ENCODE results near the gene XG.

Gene XG

GRCh38 chrX:2784026-2784425 lies 32.2 kb downstream of the XG start:
- Histone ChIP-seq H3K4me1 (ENCODE audit: insufficient read depth, low read length) (no peaks in the 10 kb centered on the region), H3K9me3 (ENCODE audit: insufficient read depth, low read length, severe bottlenecking) (no peaks in the 10 kb centered on the region), H3K4me3 (ENCODE audit: low read depth in 1 of 2, low read length in 2 of 2) (no peak overlapping the region), H3K4me2 (ENCODE audit: insufficient read depth, low read length) (no peak overlapping the region), H3K27me3 (ENCODE audit: insufficient read depth, low read length, poor library complexity) (no peaks in the 10 kb centered on the region), H2AFZ (ENCODE audit: low read depth, low read length) (no peak overlapping the region), H3K79me2 (ENCODE audit: insufficient read depth, low read length) (no peaks in the 10 kb centered on the region), H3K9ac (ENCODE audit: low read depth, low read length) (no peak overlapping the region), H3K36me3 (ENCODE audit: insufficient read depth, low read length) (no peaks in the 10 kb centered on the region), H3K27ac (ENCODE audit: low read length) (no peak overlapping the region), H4K20me1 (ENCODE audit: insufficient read depth, low read length) (no peaks in the 10 kb centered on the region)
- no peak for TF ChIP-seq EZH2 (IDR thresholded peaks at IDR 0.05; ENCODE audit: borderline replicate concordance, low read depth, low read length, severe bottlenecking)
- TF ChIP-seq, protein P1, sequence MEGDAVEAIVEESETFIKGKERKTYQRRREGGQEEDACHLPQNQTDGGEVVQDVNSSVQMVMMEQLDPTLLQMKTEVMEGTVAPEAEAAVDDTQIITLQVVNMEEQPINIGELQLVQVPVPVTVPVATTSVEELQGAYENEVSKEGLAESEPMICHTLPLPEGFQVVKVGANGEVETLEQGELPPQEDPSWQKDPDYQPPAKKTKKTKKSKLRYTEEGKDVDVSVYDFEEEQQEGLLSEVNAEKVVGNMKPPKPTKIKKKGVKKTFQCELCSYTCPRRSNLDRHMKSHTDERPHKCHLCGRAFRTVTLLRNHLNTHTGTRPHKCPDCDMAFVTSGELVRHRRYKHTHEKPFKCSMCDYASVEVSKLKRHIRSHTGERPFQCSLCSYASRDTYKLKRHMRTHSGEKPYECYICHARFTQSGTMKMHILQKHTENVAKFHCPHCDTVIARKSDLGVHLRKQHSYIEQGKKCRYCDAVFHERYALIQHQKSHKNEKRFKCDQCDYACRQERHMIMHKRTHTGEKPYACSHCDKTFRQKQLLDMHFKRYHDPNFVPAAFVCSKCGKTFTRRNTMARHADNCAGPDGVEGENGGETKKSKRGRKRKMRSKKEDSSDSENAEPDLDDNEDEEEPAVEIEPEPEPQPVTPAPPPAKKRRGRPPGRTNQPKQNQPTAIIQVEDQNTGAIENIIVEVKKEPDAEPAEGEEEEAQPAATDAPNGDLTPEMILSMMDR (IDR thresholded peaks at IDR 0.05; ENCODE audit: borderline replicate concordance, extremely low read depth, low read length, poor library complexity, severe bottlenecking) = no peak
- ATAC-seq (ENCODE audit: insufficient read depth, low read depth) (no peak), DNase-seq (no peak)

DNA sequence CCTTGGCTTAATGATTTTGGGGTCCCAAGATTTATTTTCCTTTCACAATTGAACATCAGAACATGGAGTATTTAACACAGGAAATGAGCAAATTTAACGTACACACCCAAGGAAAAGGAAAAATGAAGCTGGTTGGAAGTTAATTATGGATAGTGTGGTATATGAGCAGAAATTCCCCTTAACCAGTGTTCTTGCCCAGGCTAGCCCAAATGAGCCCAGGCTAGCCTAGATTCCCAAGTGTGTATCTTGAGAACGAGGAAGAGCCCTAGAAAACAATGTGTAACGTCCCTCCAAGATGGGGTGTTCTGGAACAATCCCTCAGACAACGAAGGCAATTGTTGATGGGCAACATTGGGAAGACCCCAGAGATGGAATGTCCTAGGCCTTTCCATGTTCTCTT lies 33.7 kb downstream of the XG start:
- H3K27me3 ChIP-seq (ENCODE audit: insufficient read depth, low read length, poor library complexity) = no peaks in the 10 kb centered on the region
- no peaks in the 10 kb centered on the region for H3K79me2 ChIP-seq (ENCODE audit: insufficient read depth, low read length)
- H2AFZ ChIP-seq (ENCODE audit: low read depth, low read length) = no peak overlapping the region
- DNase-seq (no peak), ATAC-seq (ENCODE audit: insufficient read depth, low read depth) (no peak)
- TF ChIP-seq, protein P1 (IDR thresholded peaks at IDR 0.05; ENCODE audit: borderline replicate concordance, extremely low read depth, low read length, poor library complexity, severe bottlenecking) = no peak
- TF ChIP-seq EZH2 (IDR thresholded peaks at IDR 0.05; ENCODE audit: borderline replicate concordance, low read depth, low read length, severe bottlenecking) = no peak
- H3K4me2 ChIP-seq (ENCODE audit: insufficient read depth, low read length) = no peak overlapping the region
- H3K9me3 ChIP-seq (ENCODE audit: insufficient read depth, low read length, severe bottlenecking) = no peaks in the 10 kb centered on the region
- H3K4me1 ChIP-seq (ENCODE audit: insufficient read depth, low read length) = no peaks in the 10 kb centered on the region
- H3K9ac ChIP-seq (ENCODE audit: low read depth, low read length) = no peak overlapping the region
- H4K20me1 ChIP-seq (ENCODE audit: insufficient read depth, low read length) = no peaks in the 10 kb centered on the region
- H3K36me3 ChIP-seq (ENCODE audit: insufficient read depth, low read length) = no peaks in the 10 kb centered on the region
- H3K4me3 ChIP-seq (ENCODE audit: low read depth in 1 of 2, low read length in 2 of 2) = no peak overlapping the region
- no peak overlapping the region for H3K27ac ChIP-seq (ENCODE audit: low read length)

GRCh38 chrX:2788980-2789379 lies 37.1 kb downstream of the XG start:
- no peak overlapping the region for H3K4me2 ChIP-seq (ENCODE audit: insufficient read depth, low read length)
- H3K27me3 ChIP-seq (ENCODE audit: insufficient read depth, low read length, poor library complexity) = no peaks in the 10 kb centered on the region
- H3K4me3 ChIP-seq (ENCODE audit: low read depth in 1 of 2, low read length in 2 of 2) = no peak overlapping the region
- no peaks in the 10 kb centered on the region for H4K20me1 ChIP-seq (ENCODE audit: insufficient read depth, low read length)
- no peak overlapping the region for H3K27ac ChIP-seq (ENCODE audit: low read length)
- no peak for TF ChIP-seq EZH2 (IDR thresholded peaks at IDR 0.05; ENCODE audit: borderline replicate concordance, low read depth, low read length, severe bottlenecking)
- TF ChIP-seq, protein P1 (IDR thresholded peaks at IDR 0.05; ENCODE audit: borderline replicate concordance, extremely low read depth, low read length, poor library complexity, severe bottlenecking) = no peak
- DNase-seq = no peak
- ATAC-seq (ENCODE audit: insufficient read depth, low read depth) = no peak
- no peaks in the 10 kb centered on the region for H3K9me3 ChIP-seq (ENCODE audit: insufficient read depth, low read length, severe bottlenecking)
- no peaks in the 10 kb centered on the region for H3K79me2 ChIP-seq (ENCODE audit: insufficient read depth, low read length)
- no peak overlapping the region for H2AFZ ChIP-seq (ENCODE audit: low read depth, low read length)
- no peaks in the 10 kb centered on the region for H3K36me3 ChIP-seq (ENCODE audit: insufficient read depth, low read length)
- H3K9ac ChIP-seq (ENCODE audit: low read depth, low read length) = no peak overlapping the region
- no peaks in the 10 kb centered on the region for H3K4me1 ChIP-seq (ENCODE audit: insufficient read depth, low read length)

DNA sequence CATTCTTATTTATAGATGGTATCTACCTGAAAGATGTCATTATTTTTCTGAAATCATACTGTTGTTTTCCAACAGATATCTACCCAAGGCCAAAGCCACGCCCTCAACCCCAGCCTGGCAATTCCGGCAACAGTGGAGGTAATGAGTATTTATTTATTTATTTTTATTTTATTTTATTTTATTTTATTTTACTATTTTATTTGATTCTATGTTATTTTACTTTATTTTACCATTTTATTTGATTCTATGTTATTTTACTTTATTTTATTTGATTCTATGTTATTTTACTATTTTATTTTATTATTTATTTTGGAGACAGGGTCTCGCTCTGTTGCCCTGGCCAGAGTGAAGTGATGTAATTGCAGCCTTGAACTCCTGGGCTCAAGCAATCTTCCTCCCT lies 37.7 kb downstream of the XG start:
- Histone ChIP-seq H3K4me1 (ENCODE audit: insufficient read depth, low read length) (no peaks in the 10 kb centered on the region), H4K20me1 (ENCODE audit: insufficient read depth, low read length) (no peaks in the 10 kb centered on the region), H3K27ac (ENCODE audit: low read length) (no peak overlapping the region), H3K4me2 (ENCODE audit: insufficient read depth, low read length) (no peak overlapping the region), H3K9me3 (ENCODE audit: insufficient read depth, low read length, severe bottlenecking) (no peaks in the 10 kb centered on the region), H3K79me2 (ENCODE audit: insufficient read depth, low read length) (no peaks in the 10 kb centered on the region), H3K36me3 (ENCODE audit: insufficient read depth, low read length) (no peaks in the 10 kb centered on the region), H3K4me3 (ENCODE audit: low read depth in 1 of 2, low read length in 2 of 2) (no peak overlapping the region), H3K9ac (ENCODE audit: low read depth, low read length) (no peak overlapping the region), H3K27me3 (ENCODE audit: insufficient read depth, low read length, poor library complexity) (no peaks in the 10 kb centered on the region), H2AFZ (ENCODE audit: low read depth, low read length) (no peak overlapping the region)
- TF ChIP-seq, protein P1 (IDR thresholded peaks at IDR 0.05; ENCODE audit: borderline replicate concordance, extremely low read depth, low read length, poor library complexity, severe bottlenecking) = no peak
- no peak for TF ChIP-seq EZH2 (IDR thresholded peaks at IDR 0.05; ENCODE audit: borderline replicate concordance, low read depth, low read length, severe bottlenecking)
- DNase-seq (no peak), ATAC-seq (ENCODE audit: insufficient read depth, low read depth) (no peak)
